Measurements from ENCODE around the gene DCLK1. TPM values are rescaled to one million over a fixed set of nuclear protein-coding genes. Genes with fewer than 3 reads are reported as not detected.

Gene DCLK1
- total RNA-seq, 2 donors from 2014 or later: 64.4 to 112 TPM

- no peak for DNase-seq (ENCODE audit: low spot score)
- intact Hi-C loops (cut with DNase I): no loop called here
Measured at GRCh38 chr13:35833031-35833430, 298.2 kb downstream of the DCLK1 start.

- intact Hi-C loops (cut with DNase I): no loop called here
- no peak for DNase-seq (ENCODE audit: low spot score)
Measured at GRCh38 chr13:35832551-35832950, 298.6 kb downstream of the DCLK1 start.

- no peak for DNase-seq (ENCODE audit: low spot score)
- intact Hi-C loops (cut with DNase I): no loop called here
Measured at GRCh38 chr13:35830850-35831450, 300.2 kb downstream of the DCLK1 start.

- intact Hi-C loops (cut with DNase I): no loop called here
- no peak for DNase-seq (ENCODE audit: low spot score)
Measured at GRCh38 chr13:35826626-35827254, 304.4 kb downstream of the DCLK1 start.

GRCh38 chr13:35824825-35825224, 306.4 kb downstream of the DCLK1 start:
- intact Hi-C loops (cut with DNase I): no loop called here
- DNase-seq (ENCODE audit: low spot score): no peak

- no peak for DNase-seq (ENCODE audit: low spot score)
- intact Hi-C loops (cut with DNase I): no loop called here
Measured at GRCh38 chr13:35824395-35824794, 306.8 kb downstream of the DCLK1 start.

- no peak for DNase-seq (ENCODE audit: low spot score)
- intact Hi-C loops (cut with DNase I): no loop called here
Measured at GRCh38 chr13:35822666-35823065, 308.5 kb downstream of the DCLK1 start.

GRCh38 chr13:35818633-35819067, 312.5 kb downstream of the DCLK1 start:
- intact Hi-C loops (cut with DNase I): no loop called here
- no peak for DNase-seq (ENCODE audit: low spot score)

GRCh38 chr13:35817642-35818607, 313.3 kb downstream of the DCLK1 start:
- no peak for DNase-seq (ENCODE audit: low spot score)
- intact Hi-C loops (cut with DNase I): no loop called here

GRCh38 chr13:35814605-35815011, 316.6 kb downstream of the DCLK1 start:
- no peak for DNase-seq (ENCODE audit: low spot score)
- intact Hi-C loops (cut with DNase I): no loop called here

GRCh38 chr13:35812736-35813135, 318.4 kb downstream of the DCLK1 start:
- intact Hi-C loops (cut with DNase I): no loop called here
- no peak for DNase-seq (ENCODE audit: low spot score)

- no peak for DNase-seq (ENCODE audit: low spot score)
- intact Hi-C loops (cut with DNase I): no loop called here
Measured at GRCh38 chr13:35810321-35810720, 320.9 kb downstream of the DCLK1 start.

- DNase-seq (ENCODE audit: low spot score): no peak
- intact Hi-C loops (cut with DNase I): no loop called here
Measured at GRCh38 chr13:35808846-35809245, 322.3 kb downstream of the DCLK1 start.

- no peak for DNase-seq (ENCODE audit: low spot score)
- intact Hi-C loops (cut with DNase I): no loop called here
Measured at GRCh38 chr13:35804901-35805300, 326.3 kb downstream of the DCLK1 start.

GRCh38 chr13:35797991-35798390, 333.2 kb downstream of the DCLK1 start:
- intact Hi-C loops (cut with DNase I): no loop called here
- no peak for DNase-seq (ENCODE audit: low spot score)

- no peak for DNase-seq (ENCODE audit: low spot score)
- intact Hi-C loops (cut with DNase I): no loop called here
Measured at GRCh38 chr13:35797244-35797643, 333.9 kb downstream of the DCLK1 start.

GRCh38 chr13:35796623-35797022, 334.6 kb downstream of the DCLK1 start:
- intact Hi-C loops (cut with DNase I): no loop called here
- no peak for DNase-seq (ENCODE audit: low spot score)

GRCh38 chr13:35794734-35795389, 336.3 kb downstream of the DCLK1 start:
- intact Hi-C loops (cut with DNase I): no loop called here

GRCh38 chr13:35793823-35794222, 337.4 kb downstream of the DCLK1 start:
- DNase-seq (ENCODE audit: low spot score): no peak
- intact Hi-C loops (cut with DNase I): no loop called here

More at GRCh38 chr13:35794734-35795389, 336.3 kb downstream of the DCLK1 start:
- no peak for DNase-seq (ENCODE audit: low spot score)

GRCh38 chr13:35792911-35793310, 338.3 kb downstream of the DCLK1 start:
- DNase-seq (ENCODE audit: low spot score): no peak
- intact Hi-C loops (cut with DNase I): no loop called here

All from posterior vena cava (tissue), 2 donors.